GM12801 (cell line): ENCODE measurements around the gene MAP2K5.

Experiments used
- CTCF ChIP-seq: IDR thresholded peaks from one replicate; pipeline ENCODE4 v1.5.1; 2011; ENCODE audit warnings: control low read depth; ENCODE audit not compliant: insufficient read length; ENCODE audit errors: extremely low read depth

Gene MAP2K5

GRCh38 chr15:67564021-67564967 is 21.8 kb downstream of the MAP2K5 start:
- TF ChIP-seq CTCF: no peak

- no peak for TF ChIP-seq CTCF
Measured at GRCh38 chr15:67564968-67565345, 22.5 kb downstream of the MAP2K5 start.

GRCh38 chr15:67569668-67570067 is 27.2 kb downstream of the MAP2K5 start:
- no peak for TF ChIP-seq CTCF

- TF ChIP-seq CTCF: no peak
Measured at GRCh38 chr15:67570875-67571647, 28.6 kb downstream of the MAP2K5 start.

GRCh38 chr15:67571648-67572415 is 29.3 kb downstream of the MAP2K5 start:
- TF ChIP-seq CTCF: no peak

- TF ChIP-seq CTCF: no peak
Measured at GRCh38 chr15:67573194-67573593, 30.7 kb downstream of the MAP2K5 start.

- no peak for TF ChIP-seq CTCF
Measured at GRCh38 chr15:67575039-67575502, 32.6 kb downstream of the MAP2K5 start.
